Smooth muscle cell of the coronary artery (primary cell): ENCODE measurements around the gene HAUS8. TPM values are rescaled to one million over a fixed set of nuclear protein-coding genes. Genes with fewer than 3 reads are reported as not detected.

Experiments used
- total RNA-seq: library from RNA; depleted of rRNA; stranded (reverse); fragments of >200 nt; gene quantifications from 2 replicates; pipeline ENCODE4 v1.2.3, GENCODE V29; 2014; ENCODE audit warnings: low replicate concordance

Gene HAUS8
- 1.2 and 1.6 TPM in 2 replicates for total RNA-seq

GRCh38 chr19:17075035-17075863 is at the start of gene HAUS8, which contains the start of gene MYO9B:
Gene HAUS8 (minus strand): TSS chr19:17075452. CDS start chr19:17075422, 30 bp downstream.
Gene MYO9B (plus strand): TSS chr19:17075777. CDS start chr19:17101718, 25,941 bp downstream.

GRCh38 chr19:17026706-17027534 is 48.3 kb downstream of the HAUS8 start, which contains the start of gene CPAMD8:
Gene CPAMD8 (minus strand): TSS chr19:17026810. CDS start chr19:17026642, 168 bp downstream.

Other genes starting within 250 kb of the HAUS8 start
- gene SIN3B, start 246.1 kb downstream of the HAUS8 start, total RNA-seq: 19.2 and 29.5 TPM in 2 replicates
- under 0.01 and 0.12 TPM in 2 replicates for gene F2RL3, start 186.5 kb downstream of the HAUS8 start, total RNA-seq
- 0.12 and 0.45 TPM in 2 replicates for gene CPAMD8, start 48.6 kb downstream of the HAUS8 start, total RNA-seq
- 43.4 and 48.0 TPM in 2 replicates for gene MYO9B, start 325 bp upstream of the HAUS8 start, total RNA-seq
- gene USE1, start 139.9 kb upstream of the HAUS8 start, total RNA-seq: 29.6 and 48.1 TPM in 2 replicates
- gene OCEL1, start 150.8 kb upstream of the HAUS8 start, total RNA-seq: 0.94 and 4.0 TPM in 2 replicates
- 17.8 and 50.4 TPM in 2 replicates for gene NR2F6, start 170.5 kb upstream of the HAUS8 start, total RNA-seq
- 1.1 TPM in 1 of 2 replicates, not detected in the other for gene USHBP1, start 189.3 kb upstream of the HAUS8 start, total RNA-seq
- gene BABAM1, start 192.0 kb upstream of the HAUS8 start, total RNA-seq: 96.8 and 107 TPM in 2 replicates
- 0.12 and 0.38 TPM in 2 replicates for gene ANKLE1, start 206.4 kb upstream of the HAUS8 start, total RNA-seq
- gene ABHD8, start 228.0 kb upstream of the HAUS8 start, total RNA-seq: 5.3 and 7.5 TPM in 2 replicates
- 17.9 and 27.8 TPM in 2 replicates for gene MRPL34, start 230.4 kb upstream of the HAUS8 start, total RNA-seq
- gene DDA1, start 234.1 kb upstream of the HAUS8 start, total RNA-seq: 8.4 and 34.8 TPM in 2 replicates